GM21717 (cell line): ENCODE results near the gene LRRC23.
"Not testable (repeated sequence)": the region's sequence is repeated elsewhere in the genome, so short reads cannot be mapped to it uniquely, and the experiment has no call there.

Experiments used
- ATAC-seq: cut with Tn5 transposase; IDR thresholded peaks from one replicate; pipeline ENCODE4 v1.9.1; 2021; ENCODE audit warnings: mild to moderate bottlenecking, moderate library complexity; ENCODE audit not compliant: unreplicated experiment

The LRRC23 gene

GRCh38 chr12:6904280-6905276 is at the start of gene LRRC23:
Gene LRRC23, plus strand, starts transcription at chr12:6904822. Its CDS starts 812 bp downstream, at chr12:6905634.
- peak; percentile 79 for ATAC-seq

DNA sequence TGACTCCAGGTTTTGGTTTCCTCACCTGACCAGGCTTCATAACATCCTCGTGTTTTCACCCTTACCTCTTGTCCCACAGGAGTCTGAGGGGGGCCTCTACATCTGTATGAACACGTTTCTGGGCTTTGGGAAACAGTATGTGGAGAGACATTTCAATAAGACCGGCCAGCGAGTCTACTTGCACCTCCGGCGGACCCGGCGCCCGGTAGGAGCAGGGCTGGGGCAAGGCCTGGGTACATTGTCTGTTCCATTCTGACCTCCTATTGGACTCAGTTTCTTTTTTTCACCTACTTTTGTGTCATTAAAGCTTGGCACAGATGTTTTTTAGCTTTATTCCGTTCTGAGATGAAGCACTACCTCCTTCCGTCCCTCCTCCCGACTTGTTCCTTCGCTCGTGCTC is 49.3 kb upstream of the LRRC23 start:
- no peak for ATAC-seq

- no peak for ATAC-seq
Measured at GRCh38 chr12:6858799-6859198, 45.8 kb upstream of the LRRC23 start.

DNA sequence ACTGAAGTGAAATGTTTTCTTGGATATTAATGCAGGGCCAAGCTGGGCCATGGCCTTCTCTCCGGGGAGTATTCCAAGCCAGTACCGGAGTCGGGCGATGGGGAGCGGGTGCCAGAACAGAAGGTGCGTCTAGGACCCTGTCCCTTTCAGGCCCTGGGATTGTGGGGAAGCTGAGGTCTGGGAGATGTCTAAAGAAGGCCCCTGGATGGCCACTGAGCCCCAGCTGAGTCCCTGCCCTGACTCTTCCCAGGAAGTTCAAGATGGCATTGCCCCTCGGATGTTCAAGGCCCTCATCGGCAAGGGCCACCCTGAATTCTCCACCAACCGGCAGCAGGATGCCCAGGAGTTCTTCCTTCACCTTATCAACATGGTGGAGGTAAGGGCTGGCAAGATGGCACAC is 44.5 kb upstream of the LRRC23 start:
- ATAC-seq, result no peak

DNA sequence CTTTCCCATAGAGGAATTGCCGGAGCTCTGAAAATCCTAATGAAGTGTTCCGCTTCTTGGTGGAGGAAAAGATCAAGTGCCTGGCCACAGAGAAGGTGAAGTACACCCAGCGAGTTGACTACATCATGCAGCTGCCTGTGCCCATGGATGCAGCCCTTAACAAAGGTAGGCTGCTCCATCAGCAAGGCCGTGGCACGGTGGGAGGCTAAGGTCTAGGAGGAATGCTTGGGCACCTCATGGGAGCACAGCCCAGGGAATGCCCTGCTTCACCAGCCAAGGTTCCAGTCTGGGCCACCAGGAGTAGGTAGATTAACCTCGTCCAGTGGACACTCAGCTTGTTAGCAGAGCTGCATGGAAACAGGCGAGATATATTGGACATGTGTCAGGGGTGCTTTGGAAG is 43.7 kb upstream of the LRRC23 start:
- ATAC-seq, result no peak

- no peak for ATAC-seq
Measured at GRCh38 chr12:6861391-6861790, 43.2 kb upstream of the LRRC23 start.

GRCh38 chr12:6863033-6863432 is 41.6 kb upstream of the LRRC23 start:
- ATAC-seq, result no peak

GRCh38 chr12:6863586-6864321 is 40.9 kb upstream of the LRRC23 start:
- ATAC-seq, result no peak

DNA sequence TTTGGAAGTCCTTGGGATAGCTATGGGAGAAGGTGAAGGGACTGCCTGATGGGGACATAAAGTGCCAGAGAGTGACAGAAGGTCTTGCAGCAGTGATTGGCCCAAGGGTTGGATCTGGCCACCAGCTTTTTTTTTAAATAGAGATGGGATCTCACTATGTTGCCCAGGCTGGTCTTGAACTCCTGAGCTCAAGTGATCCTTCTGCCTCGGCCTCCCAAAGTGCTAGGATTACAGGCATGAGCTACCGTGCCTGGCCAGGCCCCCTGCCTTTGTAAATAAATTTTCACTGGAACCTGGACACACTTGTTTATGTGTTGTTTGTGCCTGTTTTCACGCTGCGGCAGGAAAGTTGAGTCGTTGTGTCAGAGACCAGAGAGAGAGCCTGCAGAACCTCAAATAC is 39.3 kb upstream of the LRRC23 start:
- not testable (repeated sequence) for ATAC-seq

- ATAC-seq, result no peak
Measured at GRCh38 chr12:6866163-6866919, 38.3 kb upstream of the LRRC23 start.

GRCh38 chr12:6866920-6867412 is 37.7 kb upstream of the LRRC23 start:
- ATAC-seq, result peak; percentile 15

DNA sequence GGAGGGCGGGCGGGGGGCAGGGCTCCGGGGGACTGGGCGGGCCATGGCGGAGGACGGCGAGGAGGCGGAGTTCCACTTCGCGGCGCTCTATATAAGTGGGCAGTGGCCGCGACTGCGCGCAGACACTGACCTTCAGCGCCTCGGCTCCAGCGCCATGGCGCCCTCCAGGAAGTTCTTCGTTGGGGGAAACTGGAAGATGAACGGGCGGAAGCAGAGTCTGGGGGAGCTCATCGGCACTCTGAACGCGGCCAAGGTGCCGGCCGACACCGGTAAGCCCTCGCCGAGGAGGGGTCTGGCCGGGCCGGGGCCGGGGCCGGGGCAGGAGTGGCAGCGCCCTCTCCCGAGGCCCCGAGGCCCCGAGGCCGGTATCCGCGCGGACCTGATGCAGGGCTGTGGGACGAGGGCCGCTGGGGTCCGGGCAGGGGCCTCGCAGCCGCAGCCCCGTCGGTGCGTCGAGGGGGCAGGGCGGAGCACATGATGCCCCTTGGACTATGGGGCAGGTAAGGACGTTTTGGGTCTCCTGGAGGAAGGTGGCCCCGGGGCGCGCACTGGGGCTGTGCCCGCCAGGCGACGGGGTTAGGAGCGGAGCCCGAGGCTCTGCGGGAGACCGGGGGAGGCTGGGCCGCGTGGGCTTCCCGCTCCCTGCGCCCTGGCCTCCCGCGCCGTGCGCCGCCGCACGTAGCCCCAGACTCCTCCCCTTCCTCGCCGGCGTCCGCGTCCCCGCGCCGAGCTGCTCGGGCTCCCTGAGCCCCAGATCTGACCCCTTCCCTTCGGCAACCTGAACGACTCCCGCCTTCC is 37.0 kb upstream of the LRRC23 start, which contains the start of gene TPI1:
TSS of gene TPI1 (plus strand) at position 119 of the 798 bp plus-strand sequence. CDS start at position 155, 36 bp downstream.
- peak; percentile 45 for ATAC-seq

- no peak for ATAC-seq
Measured at GRCh38 chr12:6868211-6869048, 36.2 kb upstream of the LRRC23 start.

GRCh38 chr12:6869049-6870021 is 35.3 kb upstream of the LRRC23 start:
- no peak for ATAC-seq

DNA sequence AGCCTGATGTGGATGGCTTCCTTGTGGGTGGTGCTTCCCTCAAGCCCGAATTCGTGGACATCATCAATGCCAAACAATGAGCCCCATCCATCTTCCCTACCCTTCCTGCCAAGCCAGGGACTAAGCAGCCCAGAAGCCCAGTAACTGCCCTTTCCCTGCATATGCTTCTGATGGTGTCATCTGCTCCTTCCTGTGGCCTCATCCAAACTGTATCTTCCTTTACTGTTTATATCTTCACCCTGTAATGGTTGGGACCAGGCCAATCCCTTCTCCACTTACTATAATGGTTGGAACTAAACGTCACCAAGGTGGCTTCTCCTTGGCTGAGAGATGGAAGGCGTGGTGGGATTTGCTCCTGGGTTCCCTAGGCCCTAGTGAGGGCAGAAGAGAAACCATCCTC is 34.3 kb upstream of the LRRC23 start:
- not testable (repeated sequence) for ATAC-seq

DNA sequence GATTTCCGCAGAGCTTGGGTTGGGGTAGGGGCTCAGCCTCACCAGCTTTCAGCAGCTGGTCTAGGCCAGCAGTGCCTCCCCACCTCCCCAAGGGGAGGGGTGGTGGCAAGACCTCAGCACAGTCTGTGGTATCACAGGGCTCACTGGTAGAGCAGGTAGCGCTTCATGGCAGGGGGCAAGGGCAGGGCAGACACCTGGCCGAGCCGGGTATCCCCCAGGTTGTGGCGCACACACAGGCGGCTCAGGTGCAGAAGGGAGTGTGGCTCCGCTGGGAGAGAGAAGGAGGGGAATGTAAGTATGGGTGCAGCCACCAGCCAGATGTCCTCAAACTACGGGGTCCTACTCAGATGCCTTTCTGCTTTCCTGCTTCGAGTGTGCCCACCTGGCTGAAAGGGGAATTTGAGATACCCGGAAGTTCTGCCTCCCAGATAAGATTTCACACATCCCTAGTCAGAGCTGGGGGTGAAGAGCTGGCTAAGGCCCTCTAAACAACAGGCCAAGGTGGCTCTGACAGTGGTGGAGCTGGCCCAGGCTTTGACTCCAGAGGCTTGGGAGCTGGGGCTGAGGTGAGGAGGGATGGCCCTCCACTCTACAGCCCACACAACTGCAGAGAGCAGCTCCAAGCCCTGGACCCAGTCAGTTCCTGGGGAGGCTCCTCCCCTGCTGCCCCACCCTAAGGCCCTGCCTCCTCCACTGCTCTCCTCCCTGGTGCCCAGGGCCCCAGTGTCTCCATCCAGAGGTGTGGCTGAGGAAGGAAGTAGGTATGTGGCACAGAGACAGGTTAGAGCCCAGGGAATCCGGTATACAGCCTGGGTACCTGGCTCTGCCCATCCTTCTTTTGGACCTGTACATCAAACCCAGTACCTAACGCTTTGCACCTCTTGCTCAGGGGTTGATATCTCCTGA is 33.3 kb upstream of the LRRC23 start:
- no peak for ATAC-seq
